ENCODE data around the gene SMCHD1.

DNA sequence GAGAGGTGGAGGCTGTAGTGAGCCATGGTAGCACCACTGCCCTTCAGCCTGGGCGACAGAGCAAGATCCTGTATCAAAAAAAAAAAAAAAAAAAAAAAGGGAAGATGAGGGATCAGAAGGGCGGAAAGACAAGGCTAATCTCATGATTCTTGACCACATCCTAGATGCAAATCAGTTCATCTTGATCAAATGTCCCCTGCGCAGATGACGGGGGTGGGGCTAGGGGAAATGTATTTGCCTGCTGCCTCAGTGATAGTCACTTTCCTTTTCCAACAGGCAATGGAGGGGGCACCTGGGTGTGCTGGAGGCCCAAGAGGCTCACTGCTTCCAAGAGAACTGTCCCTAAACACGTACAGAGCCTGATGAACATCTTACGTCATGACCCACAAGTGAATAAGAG is 187.6 kb downstream of the SMCHD1 start:
- TF ChIP-seq, protein P1, sequence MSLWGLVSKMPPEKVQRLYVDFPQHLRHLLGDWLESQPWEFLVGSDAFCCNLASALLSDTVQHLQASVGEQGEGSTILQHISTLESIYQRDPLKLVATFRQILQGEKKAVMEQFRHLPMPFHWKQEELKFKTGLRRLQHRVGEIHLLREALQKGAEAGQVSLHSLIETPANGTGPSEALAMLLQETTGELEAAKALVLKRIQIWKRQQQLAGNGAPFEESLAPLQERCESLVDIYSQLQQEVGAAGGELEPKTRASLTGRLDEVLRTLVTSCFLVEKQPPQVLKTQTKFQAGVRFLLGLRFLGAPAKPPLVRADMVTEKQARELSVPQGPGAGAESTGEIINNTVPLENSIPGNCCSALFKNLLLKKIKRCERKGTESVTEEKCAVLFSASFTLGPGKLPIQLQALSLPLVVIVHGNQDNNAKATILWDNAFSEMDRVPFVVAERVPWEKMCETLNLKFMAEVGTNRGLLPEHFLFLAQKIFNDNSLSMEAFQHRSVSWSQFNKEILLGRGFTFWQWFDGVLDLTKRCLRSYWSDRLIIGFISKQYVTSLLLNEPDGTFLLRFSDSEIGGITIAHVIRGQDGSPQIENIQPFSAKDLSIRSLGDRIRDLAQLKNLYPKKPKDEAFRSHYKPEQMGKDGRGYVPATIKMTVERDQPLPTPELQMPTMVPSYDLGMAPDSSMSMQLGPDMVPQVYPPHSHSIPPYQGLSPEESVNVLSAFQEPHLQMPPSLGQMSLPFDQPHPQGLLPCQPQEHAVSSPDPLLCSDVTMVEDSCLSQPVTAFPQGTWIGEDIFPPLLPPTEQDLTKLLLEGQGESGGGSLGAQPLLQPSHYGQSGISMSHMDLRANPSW (CRISPR knock-in tag; conservative IDR thresholded peaks at IDR 0.05; ENCODE audit: low read depth), result no peak
- TF ChIP-seq NR2C2 (CRISPR knock-in tag; IDR thresholded peaks at IDR 0.05) (no peak), RORB (CRISPR knock-in tag; IDR thresholded peaks at IDR 0.05) (no peak), SP1 (CRISPR knock-in tag; conservative IDR thresholded peaks at IDR 0.05) (no peak)
- TF ChIP-seq, protein P2, sequence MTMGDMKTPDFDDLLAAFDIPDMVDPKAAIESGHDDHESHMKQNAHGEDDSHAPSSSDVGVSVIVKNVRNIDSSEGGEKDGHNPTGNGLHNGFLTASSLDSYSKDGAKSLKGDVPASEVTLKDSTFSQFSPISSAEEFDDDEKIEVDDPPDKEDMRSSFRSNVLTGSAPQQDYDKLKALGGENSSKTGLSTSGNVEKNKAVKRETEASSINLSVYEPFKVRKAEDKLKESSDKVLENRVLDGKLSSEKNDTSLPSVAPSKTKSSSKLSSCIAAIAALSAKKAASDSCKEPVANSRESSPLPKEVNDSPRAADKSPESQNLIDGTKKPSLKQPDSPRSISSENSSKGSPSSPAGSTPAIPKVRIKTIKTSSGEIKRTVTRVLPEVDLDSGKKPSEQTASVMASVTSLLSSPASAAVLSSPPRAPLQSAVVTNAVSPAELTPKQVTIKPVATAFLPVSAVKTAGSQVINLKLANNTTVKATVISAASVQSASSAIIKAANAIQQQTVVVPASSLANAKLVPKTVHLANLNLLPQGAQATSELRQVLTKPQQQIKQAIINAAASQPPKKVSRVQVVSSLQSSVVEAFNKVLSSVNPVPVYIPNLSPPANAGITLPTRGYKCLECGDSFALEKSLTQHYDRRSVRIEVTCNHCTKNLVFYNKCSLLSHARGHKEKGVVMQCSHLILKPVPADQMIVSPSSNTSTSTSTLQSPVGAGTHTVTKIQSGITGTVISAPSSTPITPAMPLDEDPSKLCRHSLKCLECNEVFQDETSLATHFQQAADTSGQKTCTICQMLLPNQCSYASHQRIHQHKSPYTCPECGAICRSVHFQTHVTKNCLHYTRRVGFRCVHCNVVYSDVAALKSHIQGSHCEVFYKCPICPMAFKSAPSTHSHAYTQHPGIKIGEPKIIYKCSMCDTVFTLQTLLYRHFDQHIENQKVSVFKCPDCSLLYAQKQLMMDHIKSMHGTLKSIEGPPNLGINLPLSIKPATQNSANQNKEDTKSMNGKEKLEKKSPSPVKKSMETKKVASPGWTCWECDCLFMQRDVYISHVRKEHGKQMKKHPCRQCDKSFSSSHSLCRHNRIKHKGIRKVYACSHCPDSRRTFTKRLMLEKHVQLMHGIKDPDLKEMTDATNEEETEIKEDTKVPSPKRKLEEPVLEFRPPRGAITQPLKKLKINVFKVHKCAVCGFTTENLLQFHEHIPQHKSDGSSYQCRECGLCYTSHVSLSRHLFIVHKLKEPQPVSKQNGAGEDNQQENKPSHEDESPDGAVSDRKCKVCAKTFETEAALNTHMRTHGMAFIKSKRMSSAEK (CRISPR knock-in tag; IDR thresholded peaks at IDR 0.05; ENCODE audit: borderline replicate concordance), result no peak
- TF ChIP-seq, protein P3, sequence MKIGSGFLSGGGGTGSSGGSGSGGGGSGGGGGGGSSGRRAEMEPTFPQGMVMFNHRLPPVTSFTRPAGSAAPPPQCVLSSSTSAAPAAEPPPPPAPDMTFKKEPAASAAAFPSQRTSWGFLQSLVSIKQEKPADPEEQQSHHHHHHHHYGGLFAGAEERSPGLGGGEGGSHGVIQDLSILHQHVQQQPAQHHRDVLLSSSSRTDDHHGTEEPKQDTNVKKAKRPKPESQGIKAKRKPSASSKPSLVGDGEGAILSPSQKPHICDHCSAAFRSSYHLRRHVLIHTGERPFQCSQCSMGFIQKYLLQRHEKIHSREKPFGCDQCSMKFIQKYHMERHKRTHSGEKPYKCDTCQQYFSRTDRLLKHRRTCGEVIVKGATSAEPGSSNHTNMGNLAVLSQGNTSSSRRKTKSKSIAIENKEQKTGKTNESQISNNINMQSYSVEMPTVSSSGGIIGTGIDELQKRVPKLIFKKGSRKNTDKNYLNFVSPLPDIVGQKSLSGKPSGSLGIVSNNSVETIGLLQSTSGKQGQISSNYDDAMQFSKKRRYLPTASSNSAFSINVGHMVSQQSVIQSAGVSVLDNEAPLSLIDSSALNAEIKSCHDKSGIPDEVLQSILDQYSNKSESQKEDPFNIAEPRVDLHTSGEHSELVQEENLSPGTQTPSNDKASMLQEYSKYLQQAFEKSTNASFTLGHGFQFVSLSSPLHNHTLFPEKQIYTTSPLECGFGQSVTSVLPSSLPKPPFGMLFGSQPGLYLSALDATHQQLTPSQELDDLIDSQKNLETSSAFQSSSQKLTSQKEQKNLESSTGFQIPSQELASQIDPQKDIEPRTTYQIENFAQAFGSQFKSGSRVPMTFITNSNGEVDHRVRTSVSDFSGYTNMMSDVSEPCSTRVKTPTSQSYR (CRISPR knock-in tag; IDR thresholded peaks at IDR 0.05), result no peak
- TF ChIP-seq, protein P4, sequence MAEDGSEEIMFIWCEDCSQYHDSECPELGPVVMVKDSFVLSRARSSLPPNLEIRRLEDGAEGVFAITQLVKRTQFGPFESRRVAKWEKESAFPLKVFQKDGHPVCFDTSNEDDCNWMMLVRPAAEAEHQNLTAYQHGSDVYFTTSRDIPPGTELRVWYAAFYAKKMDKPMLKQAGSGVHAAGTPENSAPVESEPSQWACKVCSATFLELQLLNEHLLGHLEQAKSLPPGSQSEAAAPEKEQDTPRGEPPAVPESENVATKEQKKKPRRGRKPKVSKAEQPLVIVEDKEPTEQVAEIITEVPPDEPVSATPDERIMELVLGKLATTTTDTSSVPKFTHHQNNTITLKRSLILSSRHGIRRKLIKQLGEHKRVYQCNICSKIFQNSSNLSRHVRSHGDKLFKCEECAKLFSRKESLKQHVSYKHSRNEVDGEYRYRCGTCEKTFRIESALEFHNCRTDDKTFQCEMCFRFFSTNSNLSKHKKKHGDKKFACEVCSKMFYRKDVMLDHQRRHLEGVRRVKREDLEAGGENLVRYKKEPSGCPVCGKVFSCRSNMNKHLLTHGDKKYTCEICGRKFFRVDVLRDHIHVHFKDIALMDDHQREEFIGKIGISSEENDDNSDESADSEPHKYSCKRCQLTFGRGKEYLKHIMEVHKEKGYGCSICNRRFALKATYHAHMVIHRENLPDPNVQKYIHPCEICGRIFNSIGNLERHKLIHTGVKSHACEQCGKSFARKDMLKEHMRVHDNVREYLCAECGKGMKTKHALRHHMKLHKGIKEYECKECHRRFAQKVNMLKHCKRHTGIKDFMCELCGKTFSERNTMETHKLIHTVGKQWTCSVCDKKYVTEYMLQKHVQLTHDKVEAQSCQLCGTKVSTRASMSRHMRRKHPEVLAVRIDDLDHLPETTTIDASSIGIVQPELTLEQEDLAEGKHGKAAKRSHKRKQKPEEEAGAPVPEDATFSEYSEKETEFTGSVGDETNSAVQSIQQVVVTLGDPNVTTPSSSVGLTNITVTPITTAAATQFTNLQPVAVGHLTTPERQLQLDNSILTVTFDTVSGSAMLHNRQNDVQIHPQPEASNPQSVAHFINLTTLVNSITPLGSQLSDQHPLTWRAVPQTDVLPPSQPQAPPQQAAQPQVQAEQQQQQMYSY (CRISPR knock-in tag; IDR thresholded peaks at IDR 0.05), result no peak
